Uterus (tissue), 2 donors: ENCODE results near the gene LFNG.

Experiments used
- CTCF ChIP-seq, 4 experiments: fragments of 200-600 bp in 2 of 4; fragments of 450-650 bp in 2 of 4; sonication (generic) in 2 of 4; IDR thresholded peaks; one replicate each; pipeline ENCODE4 v1.5.1; 2016 to 2019; ENCODE audit warnings: antibody characterized with exemption in 4 of 4, mild to moderate bottlenecking in 2 of 4, moderate library complexity in 1 of 4
- POLR2A ChIP-seq, 2 donors: fragments of 450-650 bp; IDR thresholded peaks; one replicate each; pipeline ENCODE4 v1.6.1; 2016; ENCODE audit warnings: antibody characterized with exemption in 2 of 2, mild to moderate bottlenecking in 1 of 2, moderate library complexity in 1 of 2

GRCh38 chr7:2545746-2546425 is 26.3 kb downstream of the LFNG start:
- no peak for TF ChIP-seq CTCF (IDR thresholded peaks at IDR 0.05)
- no peak for TF ChIP-seq POLR2A (IDR thresholded peaks at IDR 0.05)
